ENCODE data around the gene PRX. TPM values are rescaled to one million over a fixed set of nuclear protein-coding genes. Genes with fewer than 3 reads are reported as not detected.

The PRX gene
- total and polyA plus RNA-seq, 2 of the 13 experiments (the other 11 are each of a cell fraction or from before 2014, with no cell fraction given): 0.66 TPM

DNA sequence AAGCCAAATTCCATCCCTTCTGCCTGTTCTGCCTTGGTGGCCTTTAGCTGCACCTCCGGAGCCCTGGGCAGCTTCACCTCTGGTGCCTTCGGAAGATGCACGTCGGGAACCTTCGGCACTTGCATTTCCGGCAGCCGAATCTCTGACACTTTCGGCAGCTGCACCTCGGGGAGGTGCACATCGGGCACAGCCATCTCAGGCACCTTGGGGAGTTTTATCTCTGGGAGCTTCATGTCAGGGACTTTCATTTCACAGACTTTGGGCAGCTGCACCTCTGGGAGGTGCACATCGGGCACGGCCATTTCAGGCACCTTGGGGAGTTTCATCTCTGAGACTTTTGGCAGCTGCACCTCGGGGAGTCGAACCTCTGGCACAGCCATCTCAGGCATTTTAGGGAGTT, 17.2 kb downstream of the PRX start:
- 61% methylated on average over 7 of the region's 14 CpGs for WGBS (ENCODE audit: low lambda C conversion rate)
- H2AFZ ChIP-seq (ENCODE audit: low read length): no peak overlapping the region
- intact Hi-C loops (cut with micrococcal nuclease; ENCODE audit: unreplicated experiment): no loop called here
- FAIRE-seq: no peak
- no peak for ATAC-seq
- DNase-seq (ENCODE audit: low spot score): no peak
- no peaks in the 10 kb centered on the region for H3K36me3 ChIP-seq (replicated peaks in 1 of 2; ENCODE audit: control insufficient read depth in 1 of 2, insufficient read depth in 2 of 2, low read length in 2 of 2)
- ChIA-PET CTCF (ENCODE audit: low intra/inter-chr PET ratio, low total read pairs) (no interaction called here), POLR2A (interaction anchor here (1.7 kb wide), 1 partner anchor 30 kb away, joined by 5 read pairs; the partner anchor contains the start of gene SERTAD1)
- H3K4me3 ChIP-seq (replicated peaks in 1 of 3; ENCODE audit: insufficient read depth in 1 of 3, low read depth in 2 of 3, low read length in 3 of 3): no peak overlapping the region
- BruUV-seq (replicated peaks): no TSS peak
- no peaks in the 10 kb centered on the region for H4K20me1 ChIP-seq (ENCODE audit: insufficient read depth, low read length)
- H3K27me3 ChIP-seq (ENCODE audit: control insufficient read depth in 1 of 2, insufficient read depth in 2 of 2, low read length in 2 of 2): peaks cover 10 to 35% of the 10 kb centered on the region in 2 experiments; a peak in 4 of 5 replicates
- no peak overlapping the region for H3K9ac ChIP-seq (ENCODE audit: insufficient read depth, low read depth, low read length)
- in situ Hi-C loops (cut with HindIII; ENCODE audit: extremely low pct_ligation_motif_present, low pct_unique_long_range_greater_than_20kb): no loop called here
- TF ChIP-seq NBN (conservative IDR thresholded peaks at IDR 0.05) (no peak), TBL1XR1 (IDR thresholded peaks at IDR 0.05; ENCODE audit: borderline replicate concordance, low read length, partially characterized antibody) (no peak), SNAPC5 (CRISPR knock-in tag; IDR thresholded peaks at IDR 0.05; ENCODE audit: borderline replicate concordance) (no peak)
- no peak overlapping the region for H3K27ac ChIP-seq (ENCODE audit: extremely low read length, insufficient read depth, low read length)
- peaks cover 6% of the 10 kb centered on the region for H3K4me1 ChIP-seq (ENCODE audit: insufficient read depth, low read length)
- no peak overlapping the region for H3K4me2 ChIP-seq (ENCODE audit: low read depth, low read length)
- no peaks in the 10 kb centered on the region for H3K79me2 ChIP-seq (ENCODE audit: insufficient read depth, low read length)
- H3K9me3 ChIP-seq (ENCODE audit: low read length): no peaks in the 10 kb centered on the region

GRCh38 chr19:40394816-40395210, 18.4 kb downstream of the PRX start:
- peaks cover 6% of the 10 kb centered on the region for H3K4me1 ChIP-seq (ENCODE audit: insufficient read depth, low read length)
- POLR2A ChIA-PET: interaction anchor here (1.5 kb wide), 1 partner anchor 9 kb away, joined by 3 read pairs; no protein-coding TSS in a partner anchor
- ATAC-seq (no peak), DNase-seq (ENCODE audit: low spot score) (no peak), FAIRE-seq (no peak)
- no peak overlapping the region for H3K27ac ChIP-seq (ENCODE audit: extremely low read length, insufficient read depth, low read length)
- in situ Hi-C loops (cut with HindIII; ENCODE audit: extremely low pct_ligation_motif_present, low pct_unique_long_range_greater_than_20kb) (no loop called here), intact Hi-C loops (cut with micrococcal nuclease; ENCODE audit: unreplicated experiment) (loop anchor here (5.0 kb wide), 1 partner anchor 88 kb away; no protein-coding TSS in a partner anchor)
- H3K4me2 ChIP-seq (ENCODE audit: low read depth, low read length): no peak overlapping the region
- BruUV-seq (replicated peaks): no TSS peak
- no peaks in the 10 kb centered on the region for H3K36me3 ChIP-seq (replicated peaks in 1 of 2; ENCODE audit: control insufficient read depth in 1 of 2, insufficient read depth in 2 of 2, low read length in 2 of 2)
- no peaks in the 10 kb centered on the region for H3K79me2 ChIP-seq (ENCODE audit: insufficient read depth, low read length)
- H4K20me1 ChIP-seq (ENCODE audit: insufficient read depth, low read length): no peaks in the 10 kb centered on the region
- no peak overlapping the region for H2AFZ ChIP-seq (ENCODE audit: low read length)
- H3K9ac ChIP-seq (ENCODE audit: insufficient read depth, low read depth, low read length): no peak overlapping the region
- WGBS (ENCODE audit: low lambda C conversion rate): 3% methylated on average over 3 of the region's 13 CpGs
- peaks cover 10 to 35% of the 10 kb centered on the region in 2 experiments; a peak in 4 of 5 replicates for H3K27me3 ChIP-seq (ENCODE audit: control insufficient read depth in 1 of 2, insufficient read depth in 2 of 2, low read length in 2 of 2)
- no peak overlapping the region for H3K4me3 ChIP-seq (replicated peaks in 1 of 3; ENCODE audit: insufficient read depth in 1 of 3, low read depth in 2 of 3, low read length in 3 of 3)
- CTCF ChIA-PET (ENCODE audit: low intra/inter-chr PET ratio, low total read pairs): no interaction called here
- H3K9me3 ChIP-seq (ENCODE audit: low read length): no peaks in the 10 kb centered on the region
- no peak for TF ChIP-seq HMGXB3 (CRISPR knock-in tag; IDR thresholded peaks at IDR 0.05; ENCODE audit: borderline replicate concordance)
- TF ChIP-seq KMT2B (CRISPR knock-in tag; IDR thresholded peaks at IDR 0.05): no peak
- TF ChIP-seq POLR2AphosphoS5 (IDR thresholded peaks at IDR 0.05; ENCODE audit: low read depth, low read length): no peak
- no peak for TF ChIP-seq NCOA1 (CRISPR knock-in tag; IDR thresholded peaks at IDR 0.05)
- no peak for TF ChIP-seq NCOR1 (IDR thresholded peaks at IDR 0.05; ENCODE audit: borderline replicate concordance, low read length)
- TF ChIP-seq MTF2 (CRISPR knock-in tag; IDR thresholded peaks at IDR 0.05; ENCODE audit: borderline replicate concordance): no peak
- no peak for TF ChIP-seq FLYWCH1 (CRISPR knock-in tag; IDR thresholded peaks at IDR 0.05)
- no peak for TF ChIP-seq THAP8 (CRISPR knock-in tag; IDR thresholded peaks at IDR 0.05; ENCODE audit: borderline replicate concordance)
- no peak for TF ChIP-seq SOX6 (IDR thresholded peaks at IDR 0.05)
- TF ChIP-seq SOX6 (CRISPR knock-in tag; IDR thresholded peaks at IDR 0.05): no peak
- no peak for TF ChIP-seq HIVEP1 (CRISPR knock-in tag; IDR thresholded peaks at IDR 0.05)
- TF ChIP-seq SMYD3 (CRISPR knock-in tag; IDR thresholded peaks at IDR 0.05): no peak

Measured in HepG2 (cell line).